Karpas-422 (cell line): Measurements from ENCODE around the gene NAIP. TPM values are rescaled to one million over a fixed set of nuclear protein-coding genes. Genes with fewer than 3 reads are reported as not detected.
"Not testable (repeated sequence)": the region's sequence is repeated elsewhere in the genome, so short reads cannot be mapped to it uniquely, and the experiment has no call there.

Experiments used
- DNase-seq: peaks from one replicate; pipeline ENCODE4 v3.0.0-alpha.2; 2015
- H2AFZ ChIP-seq: fragments of 200-600 bp; sonication (generic); 2 replicates; pipeline ENCODE4 v1.6.1; 2014; ENCODE audit warnings: antibody characterized with exemption, low read length, mixed read lengths
- H3K27ac ChIP-seq: fragments of 200-600 bp; sonication (generic); 2 replicates; pipeline ENCODE4 v1.5.1; 2014; ENCODE audit warnings: mild to moderate bottlenecking, low read length, moderate library complexity
- H3K27me3 ChIP-seq: fragments of 200-600 bp; sonication (generic); 2 replicates; pipeline ENCODE4 v1.6.1; 2014; ENCODE audit warnings: low read length, mixed read lengths
- H3K36me3 ChIP-seq: fragments of 200-600 bp; sonication (generic); 2 replicates; pipeline ENCODE4 v1.6.1; 2014; ENCODE audit warnings: low read length, mixed read lengths; ENCODE audit not compliant: insufficient read depth
- H3K4me1 ChIP-seq: fragments of 200-600 bp; sonication (generic); 2 replicates; pipeline ENCODE4 v1.6.1; 2014; ENCODE audit warnings: mild to moderate bottlenecking, low read length, mixed read lengths
- H3K4me2 ChIP-seq: fragments of 200-600 bp; sonication (generic); 2 replicates; pipeline ENCODE4 v1.6.1; 2014; ENCODE audit warnings: low read length, low read depth, mild to moderate bottlenecking; ENCODE audit not compliant: poor library complexity, severe bottlenecking
- H3K4me3 ChIP-seq: fragments of 200-600 bp; sonication (generic); 2 replicates; pipeline ENCODE4 v1.5.1; 2014; ENCODE audit warnings: mild to moderate bottlenecking, antibody characterized with exemption, low read length, mixed read lengths
- H3K79me2 ChIP-seq: fragments of 200-600 bp; sonication (generic); 2 replicates; pipeline ENCODE4 v1.6.1; 2014; ENCODE audit warnings: mild to moderate bottlenecking, low read length, mixed read lengths
- H3K9ac ChIP-seq: fragments of 200-600 bp; sonication (generic); 2 replicates; pipeline ENCODE4 v1.6.0; 2014; ENCODE audit warnings: low read length
- H3K9me2 ChIP-seq: fragments of 200-600 bp; sonication (generic), shearing (Covaris generic); replicated peaks from 2 replicates; pipeline ENCODE4 v1.6.0; 2014; ENCODE audit warnings: mild to moderate bottlenecking, low read length, moderate library complexity; ENCODE audit not compliant: insufficient read depth
- H3K9me3 ChIP-seq: fragments of 300-700, 200-600 bp; sonication (generic); 2 replicates; pipeline ENCODE4 v1.6.1; 2014; ENCODE audit warnings: low read length, mixed read lengths
- H4K20me1 ChIP-seq: fragments of 200-600 bp; sonication (generic); 2 replicates; pipeline ENCODE4 v1.6.1; 2014; ENCODE audit warnings: mild to moderate bottlenecking, antibody characterized with exemption, low read length, low read depth; ENCODE audit not compliant: insufficient read depth
- total RNA-seq: library from RNA; depleted of rRNA; stranded (reverse); fragments of >200 nt; shearing (Covaris generic); gene quantifications from 2 replicates; pipeline ENCODE4 v1.2.3, GENCODE V29; 2014; ENCODE audit warnings: low replicate concordance

The NAIP gene
- total RNA-seq, 1 experiment from 2014 or later, result 26.7 TPM

- not testable (repeated sequence) for H3K9ac ChIP-seq, H3K79me2 ChIP-seq, H3K4me3 ChIP-seq, H2AFZ ChIP-seq, H3K9me2 ChIP-seq, DNase-seq, H3K4me2 ChIP-seq, H3K9me3 ChIP-seq, H4K20me1 ChIP-seq, H3K4me1 ChIP-seq, H3K27me3 ChIP-seq, H3K36me3 ChIP-seq, H3K27ac ChIP-seq
These were observed 4.5 kb downstream of the NAIP start for GRCh38 chr5:71020643-71021042.

GRCh38 chr5:71018376-71019005 lies 6.6 kb downstream of the NAIP start:
- not testable (repeated sequence) for H4K20me1 ChIP-seq, H3K4me1 ChIP-seq, H3K79me2 ChIP-seq, DNase-seq, H3K27me3 ChIP-seq, H3K27ac ChIP-seq, H2AFZ ChIP-seq, H3K4me2 ChIP-seq, H3K36me3 ChIP-seq, H3K4me3 ChIP-seq, H3K9me3 ChIP-seq, H3K9ac ChIP-seq, H3K9me2 ChIP-seq

- Histone ChIP-seq H3K79me2 (no peaks in the 10 kb centered on the region), H3K9ac (no peak overlapping the region), H4K20me1 (no peaks in the 10 kb centered on the region)
These were observed 11.0 kb downstream of the NAIP start for GRCh38 chr5:71014176-71014575.

DNA sequence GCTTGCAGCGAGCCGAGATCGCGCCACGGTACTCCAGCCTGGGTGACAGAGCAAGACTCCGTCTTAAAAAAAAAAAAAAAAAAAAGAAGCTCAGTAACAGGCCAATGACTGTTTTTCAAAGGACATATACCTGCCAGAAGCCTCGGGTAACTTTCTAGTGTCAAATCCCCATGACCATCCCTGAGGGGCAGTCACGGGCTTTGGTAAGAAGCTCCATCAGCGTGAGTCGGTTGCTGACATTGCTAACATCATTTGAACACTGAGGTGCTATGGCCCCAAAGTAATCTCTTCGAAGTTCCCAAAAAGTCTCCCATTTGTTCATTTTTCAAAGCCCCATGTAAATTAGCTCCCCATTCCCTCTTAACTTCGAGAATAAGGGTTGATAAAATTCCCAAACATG lies 11.6 kb downstream of the NAIP start:
- H3K9me2 ChIP-seq, result no peaks in the 10 kb centered on the region
- no peak for DNase-seq
- no peaks in the 10 kb centered on the region for H4K20me1 ChIP-seq
- no peak overlapping the region for H3K4me2 ChIP-seq
- H2AFZ ChIP-seq, result no peak overlapping the region
- H3K27me3 ChIP-seq, result no peaks in the 10 kb centered on the region
- peaks cover 3% of the 10 kb centered on the region; the same call in 1 of the 2 replicates for H3K4me1 ChIP-seq
- no peak overlapping the region for H3K4me3 ChIP-seq
- no peaks in the 10 kb centered on the region for H3K79me2 ChIP-seq
- no peak overlapping the region for H3K27ac ChIP-seq
- no peaks in the 10 kb centered on the region for H3K36me3 ChIP-seq
- no peak overlapping the region for H3K9ac ChIP-seq
- H3K9me3 ChIP-seq, result no peaks in the 10 kb centered on the region

More at GRCh38 chr5:71014176-71014575, 11.0 kb downstream of the NAIP start:
- Histone ChIP-seq H3K36me3 (no peaks in the 10 kb centered on the region), H3K4me3 (no peak overlapping the region), H3K4me2 (no peak overlapping the region), H3K27ac (no peak overlapping the region), H3K27me3 (no peaks in the 10 kb centered on the region), H3K4me1 (peaks cover 3% of the 10 kb centered on the region; the same call in 1 of the 2 replicates), H3K9me2 (no peaks in the 10 kb centered on the region), H3K9me3 (no peaks in the 10 kb centered on the region), H2AFZ (no peak overlapping the region)
- DNase-seq, result no peak

DNA sequence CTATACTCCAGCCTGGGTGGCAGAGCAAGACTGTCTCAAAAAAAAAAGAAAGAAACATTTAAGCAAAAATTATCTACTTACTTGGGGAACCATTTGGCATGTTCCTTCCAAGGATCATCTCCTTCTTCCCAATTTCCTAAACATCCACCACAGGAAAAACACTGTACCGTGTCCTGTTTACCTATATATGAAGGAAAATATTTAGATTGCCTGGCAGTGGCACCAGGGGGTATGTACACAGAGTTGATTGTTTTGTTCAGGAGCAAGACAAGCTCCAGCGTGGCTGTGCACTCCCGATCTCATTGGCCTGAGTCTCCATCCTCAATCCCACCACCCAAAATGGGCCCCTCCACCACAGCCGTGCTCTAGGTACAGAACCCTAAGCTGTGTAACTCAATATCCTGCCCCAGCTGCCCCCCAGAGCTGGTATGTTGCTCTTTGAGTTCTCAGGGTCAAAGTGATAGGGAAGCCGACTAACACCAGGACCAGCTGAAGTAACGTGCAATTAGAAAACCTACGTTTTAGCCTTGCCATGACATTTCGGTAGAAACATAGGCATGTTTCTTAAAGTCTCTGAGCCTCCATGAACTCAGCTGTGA lies 13.8 kb downstream of the NAIP start:
- no peak overlapping the region for H3K9ac ChIP-seq
- no peaks in the 10 kb centered on the region for H3K27me3 ChIP-seq
- peaks cover 3% of the 10 kb centered on the region; the same call in 1 of the 2 replicates for H3K4me1 ChIP-seq
- no peaks in the 10 kb centered on the region for H3K9me2 ChIP-seq
- no peaks in the 10 kb centered on the region for H3K9me3 ChIP-seq
- no peaks in the 10 kb centered on the region for H4K20me1 ChIP-seq
- H3K36me3 ChIP-seq, result no peaks in the 10 kb centered on the region
- no peak overlapping the region for H3K4me3 ChIP-seq
- no peaks in the 10 kb centered on the region for H3K79me2 ChIP-seq
- no peak overlapping the region for H3K4me2 ChIP-seq
- no peak overlapping the region for H3K27ac ChIP-seq
- no peak for DNase-seq
- H2AFZ ChIP-seq, result no peak overlapping the region

DNA sequence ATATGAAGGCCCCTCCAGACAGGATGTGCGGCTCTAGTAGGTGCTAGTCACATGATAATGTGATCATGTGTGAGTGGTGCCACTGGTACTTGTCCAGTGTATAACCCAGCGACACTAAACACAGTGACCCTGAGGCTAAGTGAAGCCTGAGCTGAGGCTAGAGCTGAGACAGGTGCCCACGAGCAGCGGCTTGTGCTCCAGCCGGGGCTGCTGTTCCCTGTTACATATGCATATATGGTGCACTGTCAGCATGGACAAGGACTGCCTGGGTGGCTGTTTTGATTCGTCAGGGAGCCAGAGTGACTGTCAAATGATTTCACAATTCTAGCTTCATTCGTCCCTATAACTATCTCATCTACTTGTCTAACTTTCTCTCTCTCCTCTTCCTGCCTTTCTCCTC lies 18.2 kb downstream of the NAIP start:
- H3K79me2 ChIP-seq, H3K27ac ChIP-seq, H3K4me3 ChIP-seq, H3K9me2 ChIP-seq, H3K27me3 ChIP-seq, H4K20me1 ChIP-seq, DNase-seq, H3K9ac ChIP-seq, H2AFZ ChIP-seq, H3K9me3 ChIP-seq, H3K4me2 ChIP-seq, H3K4me1 ChIP-seq, H3K36me3 ChIP-seq: not testable (repeated sequence)

- H3K27ac ChIP-seq, H3K9me3 ChIP-seq, DNase-seq, H3K27me3 ChIP-seq, H3K36me3 ChIP-seq, H3K4me2 ChIP-seq, H2AFZ ChIP-seq, H3K4me3 ChIP-seq, H4K20me1 ChIP-seq, H3K4me1 ChIP-seq, H3K9me2 ChIP-seq, H3K9ac ChIP-seq, H3K79me2 ChIP-seq: not testable (repeated sequence)
These were observed 40.3 kb downstream of the NAIP start for GRCh38 chr5:70984882-70985281.

DNA sequence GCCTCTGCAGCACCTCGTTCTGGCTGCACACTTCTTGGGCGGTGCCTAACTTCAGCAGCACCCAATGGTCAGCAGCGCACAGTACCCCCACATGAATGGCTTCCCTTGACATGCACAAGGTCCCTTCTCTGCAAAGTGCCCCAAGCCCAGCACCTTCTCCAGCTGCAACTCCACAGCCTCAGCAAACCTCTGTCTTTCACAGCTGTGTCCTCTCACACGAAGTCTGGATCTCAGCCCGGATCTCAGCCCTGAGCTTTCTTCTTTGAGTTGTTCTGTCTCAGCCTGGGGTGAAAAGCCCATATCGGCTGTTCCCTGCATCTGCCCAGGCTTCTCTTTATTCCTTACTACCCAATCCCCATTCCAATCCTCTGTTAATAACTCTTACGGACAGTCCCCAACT lies 57.9 kb downstream of the NAIP start:
- not testable (repeated sequence) for H3K9me2 ChIP-seq, H3K79me2 ChIP-seq, H4K20me1 ChIP-seq, H3K9me3 ChIP-seq, DNase-seq, H3K36me3 ChIP-seq, H3K9ac ChIP-seq, H3K27me3 ChIP-seq, H3K4me2 ChIP-seq, H3K4me1 ChIP-seq, H3K4me3 ChIP-seq, H2AFZ ChIP-seq, H3K27ac ChIP-seq
